MM.1S (cell line): ENCODE data around the gene ANKRD9.

Experiments used
- DNase-seq: peaks from one replicate; pipeline ENCODE4 v3.0.0-alpha.2; 2015
- H2AFZ ChIP-seq: fragments of 300-600 bp; sonication (generic); 2 replicates; pipeline ENCODE4 v1.6.0; 2016; ENCODE audit warnings: antibody characterized with exemption, low read length
- H3F3A ChIP-seq: fragments of 300-600 bp; sonication (generic); 2 replicates; pipeline ENCODE4 v1.6.1; 2016; ENCODE audit warnings: mild to moderate bottlenecking, antibody characterized with exemption, low read length, moderate library complexity, mixed read lengths; ENCODE audit not compliant: insufficient read depth
- H3K27ac ChIP-seq: fragments of 300-600 bp; sonication (generic); 2 replicates; pipeline ENCODE4 v1.5.1; 2016; ENCODE audit warnings: mild to moderate bottlenecking, low read length
- H3K27me3 ChIP-seq: fragments of 300-600 bp; sonication (generic); replicated peaks from 2 replicates; pipeline ENCODE4 v1.6.0; 2016; ENCODE audit warnings: low read length; ENCODE audit not compliant: insufficient read depth
- H3K36me3 ChIP-seq: fragments of 300-600 bp; sonication (generic); replicated peaks from 2 replicates; pipeline ENCODE4 v1.6.1; 2016; ENCODE audit warnings: mild to moderate bottlenecking, low read length, mixed read lengths; ENCODE audit not compliant: insufficient read depth
- H3K4me1 ChIP-seq: fragments of 300-600 bp; sonication (generic); 2 replicates; pipeline ENCODE4 v1.6.1; 2016; ENCODE audit warnings: low read length, mixed read lengths
- H3K4me2 ChIP-seq: fragments of 300-600 bp; sonication (generic); 2 replicates; pipeline ENCODE4 v1.6.0; 2016; ENCODE audit warnings: low read depth, low read length
- H3K4me3 ChIP-seq: fragments of 300-600 bp; sonication (generic); 2 replicates; pipeline ENCODE4 v1.5.1; 2016; ENCODE audit warnings: low read length, mixed read lengths
- H3K79me2 ChIP-seq: fragments of 300-600 bp; sonication (generic); 2 replicates; pipeline ENCODE4 v1.6.1; 2016; ENCODE audit warnings: mixed run types, low read length, mixed read lengths
- H3K9ac ChIP-seq: fragments of 300-600 bp; sonication (generic); 2 replicates; pipeline ENCODE4 v1.6.1; 2016; ENCODE audit warnings: low read length, mixed read lengths
- H3K9me2 ChIP-seq: fragments of 300-600 bp; sonication (generic); replicated peaks from 2 replicates; pipeline ENCODE4 v1.6.1; 2016; ENCODE audit warnings: mild to moderate bottlenecking, low read length, mixed read lengths; ENCODE audit not compliant: insufficient read depth
- H3K9me3 ChIP-seq: fragments of 300-600 bp; sonication (generic); replicated peaks from 2 replicates; pipeline ENCODE4 v1.6.1; 2016; ENCODE audit warnings: mild to moderate bottlenecking, low read length, mixed read lengths; ENCODE audit not compliant: insufficient read depth
- H4K20me1 ChIP-seq: fragments of 300-600 bp; sonication (generic); 2 replicates; pipeline ENCODE4 v1.6.1; 2016; ENCODE audit warnings: mild to moderate bottlenecking, low read length, moderate library complexity, mixed read lengths; ENCODE audit not compliant: insufficient read depth
- CTCF ChIP-seq: fragments of 300-600 bp; sonication (generic); IDR thresholded peaks from 2 replicates; pipeline ENCODE4 v1.5.1; 2016; ENCODE audit warnings: antibody characterized with exemption, low read length, mixed read lengths
- EZH2 ChIP-seq: fragments of 300-600 bp; sonication (generic); optimal IDR thresholded peaks from 2 replicates; pipeline ENCODE3; 2017; ENCODE audit warnings: low read depth, mild to moderate bottlenecking, antibody characterized with exemption, low read length, mixed read lengths
- EZH2phosphoT487 ChIP-seq: fragments of 300-600 bp; sonication (generic); IDR thresholded peaks from 2 replicates; pipeline ENCODE4 v1.6.1; 2018; ENCODE audit warnings: antibody characterized with exemption, low read length

ANKRD9 gene

GRCh38 chr14:102462391-102462790 is 47.2 kb downstream of the ANKRD9 start:
- Histone ChIP-seq H3K9me2 (no peaks in the 10 kb centered on the region), H3K4me2 (no peak overlapping the region), H4K20me1 (no peaks in the 10 kb centered on the region), H3K9ac (no peak overlapping the region), H3K27ac (no peak overlapping the region), H2AFZ (no peak overlapping the region), H3K9me3 (no peaks in the 10 kb centered on the region), H3K4me3 (no peak overlapping the region), H3F3A (no peaks in the 10 kb centered on the region), H3K36me3 (no peaks in the 10 kb centered on the region), H3K4me1 (no peaks in the 10 kb centered on the region), H3K79me2 (no peaks in the 10 kb centered on the region), H3K27me3 (no peaks in the 10 kb centered on the region)
- TF ChIP-seq EZH2phosphoT487: no peak
- TF ChIP-seq CTCF: no peak
- no peak for TF ChIP-seq EZH2
- DNase-seq: no peak

GRCh38 chr14:102461490-102462338 is 47.9 kb downstream of the ANKRD9 start:
- Histone ChIP-seq H3K79me2 (no peaks in the 10 kb centered on the region), H3K9me2 (no peaks in the 10 kb centered on the region), H3K36me3 (no peaks in the 10 kb centered on the region), H3K9ac (no peak overlapping the region), H3K4me1 (no peaks in the 10 kb centered on the region), H2AFZ (no peak overlapping the region), H3K4me3 (no peak overlapping the region), H3K9me3 (no peaks in the 10 kb centered on the region), H3K27me3 (no peaks in the 10 kb centered on the region), H3F3A (no peaks in the 10 kb centered on the region), H3K4me2 (no peak overlapping the region), H4K20me1 (no peaks in the 10 kb centered on the region), H3K27ac (no peak overlapping the region)
- DNase-seq: no peak
- TF ChIP-seq EZH2: no peak
- TF ChIP-seq CTCF: no peak
- TF ChIP-seq EZH2phosphoT487: no peak

- no peak overlapping the region for H3K9ac ChIP-seq
- H3F3A ChIP-seq: no peaks in the 10 kb centered on the region
- no peak for DNase-seq
- no peak overlapping the region for H3K4me3 ChIP-seq
- no peaks in the 10 kb centered on the region for H3K36me3 ChIP-seq
- no peaks in the 10 kb centered on the region for H3K27me3 ChIP-seq
- no peak for TF ChIP-seq CTCF
- no peak for TF ChIP-seq EZH2phosphoT487
- TF ChIP-seq EZH2: no peak
- H3K4me1 ChIP-seq: no peaks in the 10 kb centered on the region
- no peak overlapping the region for H3K4me2 ChIP-seq
- no peaks in the 10 kb centered on the region for H4K20me1 ChIP-seq
- H3K79me2 ChIP-seq: no peaks in the 10 kb centered on the region
- H3K9me3 ChIP-seq: no peaks in the 10 kb centered on the region
- H3K9me2 ChIP-seq: no peaks in the 10 kb centered on the region
- H2AFZ ChIP-seq: no peak overlapping the region
- no peak overlapping the region for H3K27ac ChIP-seq
Measured at GRCh38 chr14:102457509-102457908, 52.1 kb downstream of the ANKRD9 start.
